Measurements from ENCODE around the gene CDK5RAP2.

Gene CDK5RAP2

DNA sequence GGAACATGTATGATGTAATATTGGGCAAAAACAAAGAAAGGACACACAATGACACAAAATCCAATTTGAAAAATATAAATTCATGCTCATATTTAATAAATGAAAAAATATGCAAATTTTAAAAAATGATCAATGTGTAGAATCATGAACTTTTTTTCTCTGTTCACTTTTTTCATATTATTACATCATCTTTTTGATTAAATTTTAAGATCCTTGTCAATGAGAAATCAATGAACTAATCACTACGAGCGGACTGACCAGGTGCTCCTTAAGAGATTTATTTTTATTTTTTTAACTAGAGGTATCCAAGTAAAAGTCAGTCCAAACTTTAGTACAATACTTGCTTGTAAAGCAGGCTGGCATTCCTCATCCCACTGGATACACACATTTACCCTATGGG lies 174.1 kb downstream of the CDK5RAP2 start:
- TF ChIP-seq, protein P1, sequence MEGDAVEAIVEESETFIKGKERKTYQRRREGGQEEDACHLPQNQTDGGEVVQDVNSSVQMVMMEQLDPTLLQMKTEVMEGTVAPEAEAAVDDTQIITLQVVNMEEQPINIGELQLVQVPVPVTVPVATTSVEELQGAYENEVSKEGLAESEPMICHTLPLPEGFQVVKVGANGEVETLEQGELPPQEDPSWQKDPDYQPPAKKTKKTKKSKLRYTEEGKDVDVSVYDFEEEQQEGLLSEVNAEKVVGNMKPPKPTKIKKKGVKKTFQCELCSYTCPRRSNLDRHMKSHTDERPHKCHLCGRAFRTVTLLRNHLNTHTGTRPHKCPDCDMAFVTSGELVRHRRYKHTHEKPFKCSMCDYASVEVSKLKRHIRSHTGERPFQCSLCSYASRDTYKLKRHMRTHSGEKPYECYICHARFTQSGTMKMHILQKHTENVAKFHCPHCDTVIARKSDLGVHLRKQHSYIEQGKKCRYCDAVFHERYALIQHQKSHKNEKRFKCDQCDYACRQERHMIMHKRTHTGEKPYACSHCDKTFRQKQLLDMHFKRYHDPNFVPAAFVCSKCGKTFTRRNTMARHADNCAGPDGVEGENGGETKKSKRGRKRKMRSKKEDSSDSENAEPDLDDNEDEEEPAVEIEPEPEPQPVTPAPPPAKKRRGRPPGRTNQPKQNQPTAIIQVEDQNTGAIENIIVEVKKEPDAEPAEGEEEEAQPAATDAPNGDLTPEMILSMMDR (IDR thresholded peaks at IDR 0.05; ENCODE audit: insufficient read depth, low read depth, low read length, missing control alignments): no peak
- no peak overlapping the region for H3K4me3 ChIP-seq (ENCODE audit: low read depth, low read length)
- DNase-seq (ENCODE audit: low read depth): no peak

DNA sequence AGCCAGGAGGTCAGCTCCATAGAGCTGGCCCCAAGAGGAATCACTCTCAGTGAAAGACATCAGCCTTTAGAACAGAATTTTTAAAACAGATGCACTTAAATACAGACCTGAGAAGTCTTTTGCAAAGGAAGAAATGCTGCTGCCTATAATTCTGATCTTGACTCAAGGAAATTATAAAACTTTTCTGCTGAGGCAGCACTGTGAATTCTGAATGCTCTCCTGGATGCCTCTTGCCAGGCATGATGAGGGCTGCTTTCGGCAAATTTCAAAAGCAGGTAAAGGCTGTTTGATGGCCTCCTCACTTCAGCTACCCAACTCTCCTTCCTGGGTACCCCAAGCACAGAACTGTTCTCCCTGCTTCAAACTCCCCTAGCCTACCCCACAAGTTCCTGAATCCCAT lies 174.8 kb downstream of the CDK5RAP2 start:
- no peak overlapping the region for H3K4me3 ChIP-seq (ENCODE audit: low read depth, low read length)
- no peak for DNase-seq (ENCODE audit: low read depth)
- TF ChIP-seq, protein P1 (IDR thresholded peaks at IDR 0.05; ENCODE audit: insufficient read depth, low read depth, low read length, missing control alignments): no peak

DNA sequence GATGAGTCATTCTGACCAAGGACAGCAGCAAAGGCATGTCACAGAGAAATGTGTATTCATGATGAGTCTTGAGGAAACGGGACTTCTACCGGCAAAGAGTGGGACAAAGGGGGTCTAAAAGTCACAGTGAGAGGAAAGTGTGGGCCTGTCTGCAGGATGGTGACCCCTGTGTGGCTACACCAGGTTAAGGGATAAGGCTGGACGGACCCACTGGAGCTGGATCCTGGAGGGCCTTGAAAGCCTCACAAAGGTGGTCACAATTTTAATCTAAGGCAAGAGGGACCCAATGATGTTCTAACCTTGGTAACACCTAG lies 176.5 kb downstream of the CDK5RAP2 start:
- H3K4me3 ChIP-seq (ENCODE audit: low read depth, low read length): no peak overlapping the region
- TF ChIP-seq, protein P1 (IDR thresholded peaks at IDR 0.05; ENCODE audit: insufficient read depth, low read depth, low read length, missing control alignments): no peak
- no peak for DNase-seq (ENCODE audit: low read depth)

DNA sequence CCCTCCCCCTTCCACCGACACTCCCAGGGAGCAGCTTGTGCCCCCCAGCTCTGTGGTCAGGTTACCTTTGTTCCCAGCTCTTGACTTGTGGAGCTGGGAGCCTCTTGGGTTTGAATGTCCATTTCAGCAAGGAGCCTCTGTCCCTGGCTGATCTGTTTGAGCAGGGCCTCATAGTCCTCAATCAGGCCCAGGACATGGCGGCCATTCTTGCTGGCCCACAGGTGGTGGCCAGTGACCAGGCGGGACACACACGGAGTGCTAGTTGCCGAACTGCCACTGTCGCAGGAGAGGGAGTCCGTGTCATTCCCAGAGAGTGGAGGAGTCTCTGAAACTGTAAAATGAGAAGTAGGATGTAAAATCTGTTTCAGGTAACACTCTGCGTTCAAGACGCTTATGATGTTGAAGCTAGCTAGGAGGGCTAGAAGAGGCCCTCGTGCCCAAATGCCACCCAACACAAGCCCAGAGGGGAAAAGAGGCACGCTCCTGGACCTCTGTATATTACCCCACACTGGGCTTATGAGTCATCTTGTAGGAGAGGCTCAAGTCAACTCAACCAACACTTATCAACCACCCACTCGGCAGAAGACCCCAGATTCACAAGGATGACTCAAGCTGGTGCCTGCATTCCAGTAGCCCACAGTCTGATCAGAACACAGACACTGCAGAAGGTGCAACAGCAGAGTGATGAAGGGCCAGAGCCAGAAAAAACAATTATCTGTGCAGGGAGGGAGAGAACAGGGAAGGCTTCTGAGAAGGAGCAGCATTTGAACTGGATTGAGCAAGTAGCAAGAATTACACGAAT lies 177.0 kb downstream of the CDK5RAP2 start:
- no peak for DNase-seq (ENCODE audit: low read depth)
- no peak overlapping the region for H3K4me3 ChIP-seq (ENCODE audit: low read depth, low read length)
- TF ChIP-seq, protein P1 (IDR thresholded peaks at IDR 0.05; ENCODE audit: insufficient read depth, low read depth, low read length, missing control alignments): no peak

DNA sequence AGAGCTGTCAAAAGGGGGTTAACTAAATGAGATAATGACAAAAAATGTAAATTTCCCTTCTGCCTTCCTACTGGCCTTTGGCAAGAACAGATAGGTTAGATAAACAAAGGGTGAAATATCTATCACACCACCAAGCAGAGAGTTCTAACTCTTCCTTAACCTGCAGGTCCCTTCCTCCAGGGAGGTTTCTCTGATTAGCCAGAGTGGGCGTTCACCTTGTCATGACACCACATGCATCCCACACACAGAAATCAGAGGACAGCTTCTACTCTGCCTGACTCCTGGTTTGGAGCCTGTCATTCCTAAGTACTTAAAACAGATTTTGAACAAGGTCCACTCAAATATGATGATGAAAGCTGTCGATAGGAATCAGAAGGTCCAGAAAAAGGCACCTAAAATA lies 180.0 kb downstream of the CDK5RAP2 start:
- TF ChIP-seq, protein P1 (IDR thresholded peaks at IDR 0.05; ENCODE audit: insufficient read depth, low read depth, low read length, missing control alignments): no peak
- H3K4me3 ChIP-seq (ENCODE audit: low read depth, low read length): no peak overlapping the region

DNA sequence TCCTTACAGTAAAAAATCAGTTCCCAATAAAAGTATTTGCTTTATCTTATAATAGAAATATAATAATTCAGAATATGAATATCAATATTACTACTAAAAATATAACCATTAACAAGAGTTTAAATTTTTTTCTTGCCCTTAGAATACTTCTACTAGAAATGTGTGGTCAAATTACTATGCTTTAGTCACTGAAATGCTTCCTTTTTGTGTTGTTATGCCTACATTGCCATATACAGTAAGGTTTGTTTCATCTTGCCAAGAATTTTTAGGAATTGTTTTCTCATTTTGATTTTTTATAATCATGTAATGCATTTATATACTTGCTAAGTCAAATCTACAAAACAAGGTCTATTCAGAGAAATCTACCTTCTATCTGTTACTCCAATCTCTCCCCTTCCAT lies 181.7 kb downstream of the CDK5RAP2 start:
- DNase-seq (ENCODE audit: low read depth): no peak

More for the DNA sequence above, 180.0 kb downstream of the CDK5RAP2 start:
- DNase-seq (ENCODE audit: low read depth): no peak

More for the DNA sequence above, 181.7 kb downstream of the CDK5RAP2 start:
- TF ChIP-seq, protein P1 (IDR thresholded peaks at IDR 0.05; ENCODE audit: insufficient read depth, low read depth, low read length, missing control alignments): no peak
- H3K4me3 ChIP-seq (ENCODE audit: low read depth, low read length): no peak overlapping the region
